Heart left ventricle (tissue), 16 donors: ENCODE results near the gene RAB3A. TPM values are rescaled to one million over a fixed set of nuclear protein-coding genes. Genes with fewer than 3 reads are reported as not detected.

Experiments used
- ATAC-seq, 4 donors: fragments of 200-7000 bp; cut with Tn5 transposase; one replicate each; pipeline ENCODE4 v1.9.1; 2020 to 2022; ENCODE audit warnings: moderate library complexity in 4 of 4, mild to moderate bottlenecking in 3 of 4, moderate number of reproducible peaks in 1 of 4
- DNase-seq, 5 donors: peaks; one replicate each; pipeline ENCODE4 v3.0.0-alpha.2; 2020
- H3K27ac ChIP-seq, 12 donors: fragments of 200-600 bp; sonication (generic) in 4 of 12; one replicate each; pipeline versions ENCODE4 v1.5.0 to v1.8.0; 2016 to 2022; ENCODE audit warnings: mild to moderate bottlenecking in 2 of 12
- H3K27me3 ChIP-seq, 9 donors: fragments of 200-600 bp; sonication (generic) in 2 of 9; one replicate each; pipeline versions ENCODE4 v1.5.1 to v1.8.0; 2016 to 2022; ENCODE audit warnings: mild to moderate bottlenecking in 3 of 9
- H3K36me3 ChIP-seq, 9 donors: fragments of 200-600 bp; sonication (generic) in 2 of 9; one replicate each; pipeline versions ENCODE4 v1.5.0 to v1.8.0; 2018 to 2022; ENCODE audit warnings: mild to moderate bottlenecking in 2 of 9
- H3K4me1 ChIP-seq, 12 donors: fragments of 200-600 bp; sonication (generic) in 4 of 12; one replicate each; pipeline versions ENCODE4 v1.5.0 to v1.8.0; 2016 to 2022; ENCODE audit warnings: mild to moderate bottlenecking in 3 of 12
- H3K4me3 ChIP-seq, 12 donors: fragments of 200-600 bp; sonication (generic) in 4 of 12; one replicate each; pipeline versions ENCODE4 v1.5.0 to v1.8.0; 2017 to 2022; ENCODE audit warnings: mild to moderate bottlenecking in 9 of 12, moderate library complexity in 4 of 12
- H3K9me3 ChIP-seq, 12 donors: fragments of 200-600 bp; sonication (generic) in 4 of 12; one replicate each; pipeline versions ENCODE4 v1.5.0 to v1.8.0; 2016 to 2022; ENCODE audit warnings: mild to moderate bottlenecking in 1 of 12
- POLR2A ChIP-seq, 2 donors: fragments of 450-650 bp; IDR thresholded peaks; one replicate each; pipeline ENCODE4 v1.6.1; 2017; ENCODE audit warnings: antibody characterized with exemption in 2 of 2, mild to moderate bottlenecking in 2 of 2, moderate library complexity in 2 of 2
- WGBS, 4 donors: extraction: QIAGEN DNeasy Blood & Tissue Kit in 2 of 4; methylation state at CpG; one replicate each; pipeline versions ENCODE4 v1.1.5 to v1.1.7; 2013 to 2018; 5-methylcytosine and 5-hydroxymethylcytosine counted together
- intact Hi-C, 10 donors: fragments of 100-400 bp; cut with DNase I; formaldehyde crosslinking; loops; one replicate each; pipeline versions ENCODE4 v1.11.1 to v1.14.2; 2022
- polyA plus RNA-seq, 2 donors: library from polyadenylated mRNA; stranded (reverse); fragments of 200-250 nt; gene quantifications; one replicate each; pipeline ENCODE4 v1.2.3, GENCODE V29; 2013
- total RNA-seq, 9 donors: library from RNA; depleted of rRNA in 2 of 9; stranded (reverse); fragments of >200 nt in 2 of 9; fragmentation: NEBNext Ultra II Directional in 3 of 9; extraction: Animal tissue kit (Norgen Biotek cat#: 25700) in 3 of 9; gene quantifications; one replicate each; pipeline versions ENCODE4 v1.1.0 to v1.2.4, GENCODE V29; 2016 to 2023
- TF ChIP-seq, protein P1 (sequence below), 12 donors: fragments of 200-600 bp; sonication (generic) in 4 of 12; IDR thresholded peaks; one replicate each; pipeline versions ENCODE4 v1.5.0 to v1.8.0; 2018 to 2022; ENCODE audit warnings: antibody characterized with exemption in 12 of 12, mild to moderate bottlenecking in 5 of 12
- donor health status: ischemic (EF 13 %, LVEDD 7.1; RV severe dilation, severe dysfunction).
- donor health status: healthy with polysubstance abuse.
- donor health status: DM: no; HTN: yes; CAD: no.
- donor health status: DM: no; HTN: no; CAD: no.
- donor health status: ischemic (EF 25% LVEDD 6.9; RV normal size, moderate dysfunction).
- donor health status: ischemic (EF 25% LVEDD 5.7; RV mildly dilated, moderate dysfunction).
- donor health status: healthy.
- donor health status: DM: yes; HTN: yes; CAD: no.
- donor health status: ischemic (EF 35%, LVEDD 5.7; RV mildly dilated, moderate dysfunction).
- donor health status: nonischemic (EF 11% LVEDD 7.7; RV severe dilation, severe dysfunction).
- donor health status: DM: yes; HTN: yes; CAD: no.
- donor health status: PGD.
- donor health status: ischemic (EF 29% LVEDD 5.4; RV normal size, mild dysfunction).
- donor health status: nonischemic (EF 23%, LVEDD 6.1; RV moderate dilation, normal function).

The RAB3A gene
- total and polyA plus RNA-seq, 11 donors: 6.9 to 39.2 (median 24.0) TPM

GRCh38 chr19:18206018-18206417, 2.2 kb upstream of the RAB3A start:
- H3K4me1 ChIP-seq: peaks cover 0 to 31% (median 22%) of the 10 kb centered on the region in 12 donors
- no peaks in the 10 kb centered on the region for H3K9me3 ChIP-seq
- intact Hi-C loops: loop anchor here in 9 of 10 donors (5.0 to 10.0 kb wide), 7 partner anchors 46 to 211 kb away; partner anchors contain the start of genes LSM4 (in 4 of the 9) and SSBP4 (in 2 of the 9)
- no peak for DNase-seq
- H3K27me3 ChIP-seq: peaks cover 0 to 7% (median 0%) of the 10 kb centered on the region in 9 donors
- TF ChIP-seq POLR2A (IDR thresholded peaks at IDR 0.05): no peak
- TF ChIP-seq, protein P1, sequence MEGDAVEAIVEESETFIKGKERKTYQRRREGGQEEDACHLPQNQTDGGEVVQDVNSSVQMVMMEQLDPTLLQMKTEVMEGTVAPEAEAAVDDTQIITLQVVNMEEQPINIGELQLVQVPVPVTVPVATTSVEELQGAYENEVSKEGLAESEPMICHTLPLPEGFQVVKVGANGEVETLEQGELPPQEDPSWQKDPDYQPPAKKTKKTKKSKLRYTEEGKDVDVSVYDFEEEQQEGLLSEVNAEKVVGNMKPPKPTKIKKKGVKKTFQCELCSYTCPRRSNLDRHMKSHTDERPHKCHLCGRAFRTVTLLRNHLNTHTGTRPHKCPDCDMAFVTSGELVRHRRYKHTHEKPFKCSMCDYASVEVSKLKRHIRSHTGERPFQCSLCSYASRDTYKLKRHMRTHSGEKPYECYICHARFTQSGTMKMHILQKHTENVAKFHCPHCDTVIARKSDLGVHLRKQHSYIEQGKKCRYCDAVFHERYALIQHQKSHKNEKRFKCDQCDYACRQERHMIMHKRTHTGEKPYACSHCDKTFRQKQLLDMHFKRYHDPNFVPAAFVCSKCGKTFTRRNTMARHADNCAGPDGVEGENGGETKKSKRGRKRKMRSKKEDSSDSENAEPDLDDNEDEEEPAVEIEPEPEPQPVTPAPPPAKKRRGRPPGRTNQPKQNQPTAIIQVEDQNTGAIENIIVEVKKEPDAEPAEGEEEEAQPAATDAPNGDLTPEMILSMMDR (IDR thresholded peaks at IDR 0.05): no peak
- peak overlapping the region in 7 of 12 donors; percentile 70 to 91 (median 73) for H3K4me3 ChIP-seq
- H3K27ac ChIP-seq: peak overlapping the region; percentile 96 to 100 (median 98)
- no peak for ATAC-seq
- WGBS, 4 donors: 79 to 87% (median 86%) methylated on average over 12 of the region's 12 CpGs
- H3K36me3 ChIP-seq: peaks cover 0 to 10% (median 3%) of the 10 kb centered on the region in 9 donors

DNA sequence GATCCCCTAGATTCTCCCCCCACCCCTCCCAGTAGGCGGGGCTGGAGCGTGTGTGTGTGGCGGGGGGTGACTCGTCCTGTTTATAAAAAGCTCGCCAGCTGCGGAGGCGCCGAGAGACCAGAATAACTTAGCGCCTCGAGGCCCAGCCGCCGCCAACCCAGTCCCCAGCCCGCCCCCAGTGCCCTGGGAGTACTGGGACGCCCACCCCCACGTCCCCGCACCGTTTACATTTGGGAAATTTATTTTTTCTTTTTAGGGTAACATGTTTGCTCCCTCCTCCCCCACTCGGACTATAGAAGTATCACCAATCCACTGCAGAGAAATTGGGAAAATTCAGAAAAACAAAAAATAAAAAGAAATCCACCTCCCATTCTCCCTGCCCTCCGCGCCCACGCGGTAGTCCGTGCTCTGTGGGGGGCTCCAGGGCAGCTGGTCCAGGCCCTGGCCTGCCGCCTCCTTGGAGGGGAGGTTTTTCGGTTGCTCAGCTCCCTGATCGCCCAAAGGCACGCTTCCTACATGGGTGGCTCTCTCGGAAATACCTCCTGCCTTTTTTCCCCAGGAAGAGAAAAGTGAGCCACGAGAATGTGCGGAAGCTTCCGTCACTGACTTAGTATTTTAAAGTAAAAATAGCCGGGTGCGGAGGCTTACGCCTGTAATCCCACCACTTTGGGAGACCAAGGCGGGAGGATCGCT, 1.5 kb upstream of the RAB3A start:
- Histone ChIP-seq H3K27me3 (peaks cover 0 to 7% (median 0%) of the 10 kb centered on the region in 9 donors), H3K27ac (peak overlapping the region; percentile 96 to 100 (median 98)), H3K36me3 (peaks cover 0 to 12% (median 3%) of the 10 kb centered on the region in 9 donors), H3K9me3 (no peaks in the 10 kb centered on the region), H3K4me1 (peaks cover 0 to 31% (median 22%) of the 10 kb centered on the region in 12 donors), H3K4me3 (peak overlapping the region; percentile 38 to 91 (median 74))
- intact Hi-C loops: loop anchor here in 9 of 10 donors (2.0 to 10.0 kb wide), 10 partner anchors 19 to 212 kb away; partner anchors contain the start of genes LSM4 (in 4 of the 9), SSBP4 (in 2 of the 9) and JUND (in 1 of the 9)
- peak; percentile 57 to 60 for TF ChIP-seq POLR2A (IDR thresholded peaks at IDR 0.05)
- TF ChIP-seq, protein P1 (IDR thresholded peaks at IDR 0.05): no peak
- 9 to 13% (median 11%) methylated on average over 34 to 36 of the region's 36 CpGs for WGBS, 4 donors
- DNase-seq: peak; percentile 90 to 95 (median 91)
- peak; percentile 16 to 71 (median 41) for ATAC-seq

DNA sequence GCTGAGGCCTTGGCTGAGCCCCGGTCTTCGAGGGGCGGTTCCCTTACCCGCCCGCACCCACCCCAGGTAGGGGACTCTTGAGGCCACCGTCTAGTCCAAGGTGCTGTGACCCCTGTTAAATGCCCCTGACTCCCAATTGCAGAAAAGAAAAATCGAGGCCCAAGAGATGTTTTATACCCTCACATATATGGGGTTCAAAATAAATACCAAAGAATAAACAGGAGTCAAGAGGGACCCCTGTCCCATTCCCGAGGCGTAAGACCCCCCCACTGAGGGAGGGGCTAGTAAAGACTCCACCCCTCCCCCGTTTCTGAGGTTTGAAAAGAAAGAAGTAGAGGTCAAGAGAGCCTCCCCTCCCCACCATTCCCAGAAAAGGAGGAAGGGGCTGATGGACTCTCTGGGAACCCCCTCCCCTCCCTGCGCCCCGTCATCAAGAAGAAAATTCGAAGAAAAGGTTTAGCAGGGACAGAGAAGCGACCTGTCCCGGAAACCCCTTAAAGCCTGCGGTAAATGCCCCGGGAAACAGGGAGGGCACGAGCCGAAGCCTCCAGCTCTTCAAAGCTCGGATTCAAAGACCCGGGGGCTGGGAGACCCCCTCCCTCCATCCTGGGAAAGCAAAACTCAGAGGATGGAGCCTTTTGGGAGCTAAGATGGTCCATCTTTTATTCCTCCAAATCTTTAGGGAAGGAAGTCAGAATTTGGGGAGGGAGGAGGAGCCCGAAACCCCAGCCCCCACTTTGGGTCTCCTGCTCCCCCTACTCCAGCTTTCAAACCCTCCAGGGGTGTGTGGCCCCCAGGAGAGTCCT, 755 bp upstream of the RAB3A start:
- H3K4me3 ChIP-seq: peak overlapping the region; percentile 38 to 91 (median 74)
- H3K27ac ChIP-seq: peak overlapping the region; percentile 96 to 100 (median 98)
- 0 to 1% (median 1%) methylated on average over 16 to 22 of the region's 22 CpGs for WGBS, 4 donors
- peaks cover 0 to 7% (median 0%) of the 10 kb centered on the region in 9 donors for H3K27me3 ChIP-seq
- no peaks in the 10 kb centered on the region for H3K9me3 ChIP-seq
- TF ChIP-seq POLR2A (IDR thresholded peaks at IDR 0.05): no peak
- TF ChIP-seq, protein P1 (IDR thresholded peaks at IDR 0.05): no peak
- H3K4me1 ChIP-seq: peaks cover 0 to 31% (median 22%) of the 10 kb centered on the region in 12 donors
- peak in 1 of 5 donors; percentile 40 for DNase-seq
- peaks cover 0 to 19% (median 10%) of the 10 kb centered on the region in 9 donors for H3K36me3 ChIP-seq
- ATAC-seq: peak; percentile 6 to 40 (median 21)
- intact Hi-C loops: loop anchor here in 9 of 10 donors (1.0 to 10.0 kb wide), 12 partner anchors 12 to 213 kb away; partner anchors contain the start of genes LSM4 (in 4 of the 9), SSBP4 (in 2 of the 9) and JUND (in 1 of the 9)
